Esophagus muscularis mucosa (tissue), 4 donors: ENCODE data around the gene ASXL2. TPM values are rescaled to one million over a fixed set of nuclear protein-coding genes. Genes with fewer than 3 reads are reported as not detected.

Experiments
- DNase-seq: peaks from one replicate; pipeline ENCODE4 v3.0.0-alpha.2; 2017; ENCODE audit errors: extremely low spot score
- H3K27ac ChIP-seq, 4 donors: fragments of 200-600 bp; sonication (generic); replicated peaks in 1 of 4; 1 replicate in 3 of 4; 2 replicates in 1 of 4; pipeline ENCODE4 v1.5.1; 2016 to 2019; ENCODE audit warnings: mild to moderate bottlenecking in 1 of 4
- H3K27me3 ChIP-seq, 4 donors: fragments of 200-600 bp; sonication (generic); one replicate each; pipeline versions ENCODE4 v1.5.1 to v1.6.0; 2016 to 2019
- H3K36me3 ChIP-seq, 4 donors: fragments of 200-600 bp; sonication (generic); one replicate each; pipeline ENCODE4 v1.5.1; 2016 to 2019
- H3K4me1 ChIP-seq, 4 donors: fragments of 200-600 bp; sonication (generic); one replicate each; pipeline ENCODE4 v1.5.1; 2016 to 2019
- H3K4me3 ChIP-seq, 4 donors: fragments of 200-600 bp; sonication (generic); 1 replicate in 2 of 4; 2 replicates in 2 of 4; pipeline ENCODE4 v1.5.1; 2016 to 2019; ENCODE audit warnings: mild to moderate bottlenecking in 4 of 4, moderate library complexity in 1 of 4
- H3K9me3 ChIP-seq, 4 donors: fragments of 200-600 bp; sonication (generic); 1 replicate in 3 of 4; 2 replicates in 1 of 4; pipeline ENCODE4 v1.5.1; 2016 to 2019
- CTCF ChIP-seq, 3 experiments: fragments of 200-600 bp in 2 of 3; fragments of 450-650 bp in 1 of 3; sonication (generic) in 2 of 3; IDR thresholded peaks; one replicate each; pipeline ENCODE4 v1.5.1; 2017 to 2019; ENCODE audit warnings: antibody characterized with exemption in 3 of 3, mild to moderate bottlenecking in 2 of 3, moderate library complexity in 1 of 3
- EP300 ChIP-seq: sonication (generic); formaldehyde crosslinking; IDR thresholded peaks from one replicate; pipeline ENCODE4 v1.6.1; 2017; ENCODE audit warnings: antibody characterized with exemption
- POLR2A ChIP-seq: fragments of 450-650 bp; IDR thresholded peaks from one replicate; pipeline ENCODE4 v1.6.1; 2017; ENCODE audit warnings: antibody characterized with exemption, moderate library complexity, mild to moderate bottlenecking, low read depth
- POLR2AphosphoS5 ChIP-seq, 2 donors: sonication (generic); formaldehyde crosslinking; IDR thresholded peaks; one replicate each; pipeline ENCODE4 v1.6.1; 2017; ENCODE audit warnings: antibody characterized with exemption in 2 of 2
- WGBS: methylation state at CpG from one replicate; pipeline ENCODE4 v1.1.5; 2018; 5-methylcytosine and 5-hydroxymethylcytosine counted together
- intact Hi-C: fragments of 100-400 bp; cut with DNase I; formaldehyde crosslinking; loops from one replicate; pipeline ENCODE4 v1.15.1; 2023
- total RNA-seq, 4 donors: library from RNA; depleted of rRNA; stranded (reverse); fragments of >200 nt; gene quantifications; one replicate each; pipeline versions ENCODE4 v1.1.0 to v1.2.1, GENCODE V29; 2016

ASXL2 gene
- total RNA-seq, 4 donors from 2014 or later = 17.4 to 25.1 (median 20.5) TPM

- DNase-seq = no peak
- Histone ChIP-seq H3K27ac (no peak overlapping the region), H3K27me3 (no peaks in the 10 kb centered on the region), H3K9me3 (no peaks in the 10 kb centered on the region), H3K4me3 (no peak overlapping the region), H3K36me3 (peaks cover 11 to 39% (median 29%) of the 10 kb centered on the region in 4 donors), H3K4me1 (peaks cover 0 to 11% (median 9%) of the 10 kb centered on the region in 4 donors)
- WGBS = 96% methylated on average over 1 of the region's 1 CpG
- intact Hi-C loops = no loop called here
- no peak for TF ChIP-seq POLR2AphosphoS5 (IDR thresholded peaks at IDR 0.05)
- no peak for TF ChIP-seq POLR2A
- TF ChIP-seq CTCF (IDR thresholded peaks at IDR 0.05) = no peak
- TF ChIP-seq EP300 = no peak
Observed at GRCh38 chr2:25799301-25799700, 79.0 kb downstream of the ASXL2 start.

DNA sequence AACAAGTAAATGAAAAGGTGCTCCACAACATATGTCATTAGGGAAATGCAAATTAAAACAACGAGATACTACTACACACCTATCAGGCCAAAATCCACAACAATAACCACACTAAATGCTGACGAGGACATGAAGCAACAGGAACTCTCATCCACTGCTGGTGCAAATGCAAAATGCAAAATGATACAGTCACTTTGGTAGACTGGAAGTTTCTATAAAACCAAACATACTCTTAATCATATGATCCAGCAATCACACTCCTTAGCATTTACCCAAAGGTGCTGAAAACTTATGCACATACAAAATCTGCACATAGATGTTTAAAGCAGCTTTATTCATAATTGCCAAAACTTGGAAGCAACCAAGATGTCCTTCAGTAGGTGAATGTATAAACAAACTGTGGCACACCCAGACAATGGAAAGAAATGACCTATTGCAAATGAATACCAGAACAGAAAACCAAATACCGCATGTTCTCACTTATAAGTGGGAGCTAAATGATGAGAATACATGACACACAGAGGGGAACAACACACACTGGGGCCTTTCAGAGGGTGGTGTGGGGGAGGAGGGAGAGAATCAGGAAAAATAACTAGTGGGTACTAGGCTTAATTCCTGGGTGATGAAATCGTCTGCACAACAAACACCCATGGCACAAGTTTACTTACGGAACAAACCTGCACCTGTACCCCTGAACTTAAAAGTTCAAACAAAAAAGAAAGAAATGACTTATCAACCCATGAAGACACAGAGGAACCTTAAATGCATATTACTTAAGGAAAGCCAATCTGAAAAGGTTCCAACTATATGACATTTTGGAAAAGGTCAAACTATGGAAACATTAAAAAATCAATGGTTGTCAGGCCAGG is 80.4 kb downstream of the ASXL2 start:
- intact Hi-C loops = no loop called here
- Histone ChIP-seq H3K36me3 (peaks cover 0 to 25% (median 15%) of the 10 kb centered on the region in 4 donors), H3K27ac (no peak overlapping the region), H3K4me3 (no peak overlapping the region), H3K27me3 (no peaks in the 10 kb centered on the region), H3K9me3 (no peaks in the 10 kb centered on the region), H3K4me1 (peaks cover 8 to 11% (median 9%) of the 10 kb centered on the region in 4 donors)
- 81% methylated on average over 5 of the region's 5 CpGs for WGBS
- no peak for DNase-seq
- TF ChIP-seq CTCF (IDR thresholded peaks at IDR 0.05) = no peak
- TF ChIP-seq EP300 = no peak
- TF ChIP-seq POLR2A = no peak

GRCh38 chr2:25794544-25795276 is 83.6 kb downstream of the ASXL2 start:
- intact Hi-C loops = no loop called here
- Histone ChIP-seq H3K27me3 (no peaks in the 10 kb centered on the region), H3K4me3 (no peak overlapping the region), H3K27ac (no peak overlapping the region), H3K4me1 (peaks cover 8 to 11% (median 9%) of the 10 kb centered on the region in 4 donors), H3K36me3 (peaks cover 0 to 23% (median 14%) of the 10 kb centered on the region in 4 donors), H3K9me3 (no peaks in the 10 kb centered on the region)
- WGBS = 80% methylated on average over 4 of the region's 4 CpGs
- DNase-seq = no peak
- no peak for TF ChIP-seq EP300
- TF ChIP-seq POLR2A = no peak
- no peak for TF ChIP-seq POLR2AphosphoS5 (IDR thresholded peaks at IDR 0.05)
- no peak for TF ChIP-seq CTCF (IDR thresholded peaks at IDR 0.05)

GRCh38 chr2:25790074-25790790 is 88.1 kb downstream of the ASXL2 start:
- Histone ChIP-seq H3K9me3 (no peaks in the 10 kb centered on the region), H3K4me3 (no peak overlapping the region), H3K27me3 (no peaks in the 10 kb centered on the region), H3K27ac (no peak overlapping the region), H3K4me1 (peaks cover 0 to 8% (median 0%) of the 10 kb centered on the region in 4 donors), H3K36me3 (peaks cover 0 to 9% (median 3%) of the 10 kb centered on the region in 4 donors)
- intact Hi-C loops = no loop called here
- WGBS = 92% methylated on average over 5 of the region's 5 CpGs
- no peak for DNase-seq
- TF ChIP-seq POLR2AphosphoS5 (IDR thresholded peaks at IDR 0.05) (no peak), EP300 (no peak), CTCF (IDR thresholded peaks at IDR 0.05) (no peak), POLR2A (no peak)
